K562 (cell line): ENCODE results near the gene PLPP4. TPM values are rescaled to one million over a fixed set of nuclear protein-coding genes. Genes with fewer than 3 reads are reported as not detected.

Experiments used
- ATAC-seq: fragments of 200-7000 bp; cut with Tn5 transposase; 3 replicates; pipeline ENCODE4 v1.9.1; 2020; ENCODE audit warnings: moderate library complexity
- BruUV-seq: library from RNA; stranded (reverse); fragments of 400-500 nt; replicated peaks from 2 replicates; lab custom pipeline; 2021; lab: Mats Ljungman, UMichigan
- CTCF ChIA-PET: fragments of 300-600 bp; formaldehyde crosslinking; extraction: SDS; loops from one replicate; lab custom pipeline; 2021; ENCODE audit warnings: low intra/inter-chr PET ratio; lab: Yijun Ruan, JAX
- POLR2A ChIA-PET: fragments of 300-600, 350-650 bp; sonication (Branson Sonifier 250); formaldehyde crosslinking; extraction: SDS; loops from one replicate; lab custom pipeline; 2021; ENCODE audit warnings: antibody characterized with exemption, inconsistent platforms; lab: Yijun Ruan, JAX
- DNase-seq, 4 experiments: peaks; one replicate each; pipeline versions ENCODE4 v3.0.0 to v3.0.0-alpha.2; 2011 to 2018; ENCODE audit warnings: low spot score in 3 of 4, mixed read lengths in 3 of 4; ENCODE audit errors: extremely low read depth in 1 of 4
- FAIRE-seq: peaks from 2 replicates; lab custom pipeline; 2011; peaks lifted over from hg19 to GRCh38; lab: Jason Lieb, UNC
- H2AFZ ChIP-seq: 2 replicates; pipeline ENCODE4 v1.6.0; 2011; ENCODE audit warnings: low read depth, low read length, control low read depth, inconsistent platforms
- H3K27ac ChIP-seq: fragments of 200-600 bp; 3 replicates; pipeline ENCODE4 v1.8.0; 2011; ENCODE audit warnings: low read depth, mild to moderate bottlenecking, control low read depth, inconsistent platforms, low read length, moderate library complexity, mixed read lengths; ENCODE audit errors: extremely low read depth
- H3K27me3 ChIP-seq, 2 experiments: fragments of 300-600 bp in 1 of 2; 2 replicates in 1 of 2; 3 replicates in 1 of 2; pipeline versions ENCODE4 v1.6.0 to v1.8.0; 2011; ENCODE audit warnings: inconsistent platforms in 2 of 2, low read length in 2 of 2, mild to moderate bottlenecking in 1 of 2, mixed read lengths in 1 of 2, moderate library complexity in 1 of 2; ENCODE audit not compliant: control insufficient read depth in 2 of 2, insufficient read depth in 2 of 2
- H3K36me3 ChIP-seq: fragments of 300-600 bp; 3 replicates; pipeline ENCODE4 v1.8.0; 2011; ENCODE audit warnings: mild to moderate bottlenecking, low read length, inconsistent platforms; ENCODE audit not compliant: control insufficient read depth, insufficient read depth
- H3K4me1 ChIP-seq, 2 experiments: fragments of 200-600 bp in 1 of 2; replicated peaks in 1 of 2; 2 replicates in 1 of 2; 3 replicates in 1 of 2; pipeline versions ENCODE4 v1.5.1 to v1.8.0; 2011; ENCODE audit warnings: inconsistent platforms in 2 of 2, low read length in 2 of 2, mild to moderate bottlenecking in 1 of 2, mixed read lengths in 1 of 2, moderate library complexity in 1 of 2; ENCODE audit not compliant: control insufficient read depth in 2 of 2, insufficient read depth in 2 of 2
- H3K4me2 ChIP-seq: 2 replicates; pipeline ENCODE4 v1.6.1; 2011; ENCODE audit warnings: low read length, control low read depth, inconsistent platforms, mixed read lengths; ENCODE audit not compliant: insufficient read depth
- H3K4me3 ChIP-seq: fragments of 200-600 bp; sonication (generic), shearing (Covaris generic); 2 replicates; pipeline ENCODE4 v1.5.1; 2016; ENCODE audit warnings: control low read depth, inconsistent platforms
- H3K79me2 ChIP-seq: fragments of 200-600 bp; 3 replicates; pipeline ENCODE4 v1.8.0; 2011; ENCODE audit warnings: low read length, inconsistent platforms; ENCODE audit not compliant: control insufficient read depth, insufficient read depth
- H3K9ac ChIP-seq, 2 experiments: 2 replicates each; pipeline versions ENCODE4 v1.6.0 to v1.6.1; 2011; ENCODE audit warnings: low read depth in 2 of 2, low read length in 2 of 2, control low read depth in 1 of 2, inconsistent platforms in 1 of 2, mild to moderate bottlenecking in 1 of 2, mixed read lengths in 1 of 2; ENCODE audit not compliant: insufficient read depth in 1 of 2
- H3K9me1 ChIP-seq: one replicate; pipeline ENCODE4 v1.6.0; 2011; ENCODE audit warnings: inconsistent platforms, mild to moderate bottlenecking, low read length, moderate library complexity; ENCODE audit not compliant: control insufficient read depth, insufficient read depth
- H3K9me3 ChIP-seq: replicated peaks from 2 replicates; pipeline ENCODE4 v1.5.1; 2011; ENCODE audit warnings: low read depth, low read length, inconsistent platforms; ENCODE audit not compliant: control insufficient read depth, insufficient read depth
- H4K20me1 ChIP-seq: replicated peaks from 2 replicates; pipeline ENCODE4 v1.6.1; 2011; ENCODE audit warnings: low read length, inconsistent platforms, mixed read lengths; ENCODE audit not compliant: control insufficient read depth, insufficient read depth
- CUX1 ChIP-seq: fragments of 200-800 bp; sonication (Bioruptor generic); IDR thresholded peaks from 2 replicates; pipeline ENCODE4 v1.6.1; 2016; ENCODE audit warnings: missing genetic modification characterization, missing compliant biosample characterization
- GTF3C2 ChIP-seq: IDR thresholded peaks from 3 replicates; pipeline ENCODE4 v1.6.1; 2011; ENCODE audit warnings: borderline replicate concordance, mild to moderate bottlenecking, moderate library complexity; ENCODE audit not compliant: insufficient read length; ENCODE audit errors: extremely low read depth
- MIER1 ChIP-seq: fragments of 450-650 bp; IDR thresholded peaks from 2 replicates; pipeline ENCODE4 v1.6.1; 2016; ENCODE audit warnings: antibody characterized with exemption, mild to moderate bottlenecking, low read depth
- WGBS: fragments of 100-300 bp; shearing (Covaris generic); methylation state at CpG from one replicate; pipeline ENCODE4 v1.1.6; 2016; ENCODE audit warnings: low coverage, mixed read lengths; ENCODE audit not compliant: insufficient coverage; ENCODE audit errors: missing lambda C conversion rate; 5-methylcytosine and 5-hydroxymethylcytosine counted together
- in situ Hi-C: fragments of 300-500 bp; cut with MboI; formaldehyde crosslinking; loops from 4 replicates; pipeline ENCODE4 v1.15.0; 2018; ENCODE audit warnings: inconsistent platforms, mixed read lengths
- intact Hi-C: fragments of 100-400 bp; cut with micrococcal nuclease; formaldehyde crosslinking; loops from 2 replicates; pipeline ENCODE4 v1.14.2; 2022
- polyA plus RNA-seq, 8 experiments: library from polyadenylated mRNA; depleted of rRNA in 4 of 8; stranded (reverse) in 5 of 8; unstranded in 3 of 8; fragments of >200 nt; fragmentation: Nextera tagmentation in 2 of 8; fragmentation: Illumina TruSeq in 1 of 8; extraction: Ambion mirVana in 2 of 8; extraction: Trizol in 1 of 8; gene quantifications; 2 replicates each; pipeline versions ENCODE4 v1.2.1 to v1.2.3, GENCODE V29; 2011 to 2014; ENCODE audit warnings: inconsistent platforms in 1 of 8, missing spikeins in 1 of 8
- total RNA-seq, 7 experiments: library from RNA; depleted of rRNA in 6 of 7; stranded (reverse); fragments of >200 nt in 6 of 7; fragmentation: Illumina TruSeq in 2 of 7; extraction: Trizol in 2 of 7; gene quantifications; 2 replicates each; pipeline versions ENCODE4 v1.2.1 to v1.2.3, GENCODE V29; 2011 to 2021; ENCODE audit warnings: low replicate concordance in 1 of 7

PLPP4 gene
- total and polyA plus RNA-seq, 9 of the 15 experiments (the other 6 are each of a cell fraction or from before 2014, with no cell fraction given): 0.08 TPM; not detected in 8

GRCh38 chr10:120514035-120514620 lies 57.1 kb downstream of the PLPP4 start:
- H3K4me1 ChIP-seq: no peaks in the 10 kb centered on the region
- H4K20me1 ChIP-seq: no peaks in the 10 kb centered on the region
- H3K27ac ChIP-seq: no peak overlapping the region
- H3K79me2 ChIP-seq: no peaks in the 10 kb centered on the region
- H3K36me3 ChIP-seq: no peaks in the 10 kb centered on the region
- H3K9me1 ChIP-seq: peaks cover 2% of the 10 kb centered on the region
- H3K9me3 ChIP-seq: no peaks in the 10 kb centered on the region
- intact Hi-C loops (no loop called here), in situ Hi-C loops (no loop called here)
- WGBS: 1% methylated on average over 11 of the region's 11 CpGs
- no peaks in the 10 kb centered on the region for H3K27me3 ChIP-seq
- POLR2A ChIA-PET: interaction anchor here (0.9 kb wide), 1 partner anchor 12 kb away, joined by 4 read pairs; no protein-coding TSS in a partner anchor
- DNase-seq: peak; percentile 24 to 56 (median 31)
- no peak overlapping the region for H3K4me2 ChIP-seq
- H2AFZ ChIP-seq: no peak overlapping the region
- H3K9ac ChIP-seq: no peak overlapping the region
- FAIRE-seq: no peak
- no peak overlapping the region for H3K4me3 ChIP-seq
- ATAC-seq: peak; percentile 80
- BruUV-seq: no TSS peak
- CTCF ChIA-PET: no interaction called here
- TF ChIP-seq CUX1 (CRISPR knock-in tag) (no peak), MIER1 (peak; percentile 82), GTF3C2 (no peak)
